DND-41 (cell line): ENCODE results near the gene LYZ.

ENCODE experiments used
- ATAC-seq: fragments of 200-7000 bp; cut with Tn5 transposase; 3 replicates; pipeline ENCODE4 v1.9.1; 2021; ENCODE audit warnings: low read depth; ENCODE audit not compliant: insufficient read depth
- DNase-seq: peaks from one replicate; pipeline ENCODE4 v3.0.0-alpha.2; 2020
- H2AFZ ChIP-seq: 2 replicates; pipeline ENCODE4 v1.6.0; 2012; ENCODE audit warnings: low read depth, low read length
- H3K27ac ChIP-seq: 2 replicates; pipeline ENCODE4 v1.5.1; 2012; ENCODE audit warnings: low read length, inconsistent platforms
- H3K27me3 ChIP-seq: fragments of 200-600 bp; sonication (generic); 2 replicates; pipeline ENCODE4 v1.6.0; 2012; ENCODE audit warnings: low read length, mild to moderate bottlenecking, inconsistent platforms; ENCODE audit not compliant: insufficient read depth, poor library complexity
- H3K36me3 ChIP-seq: 2 replicates; pipeline ENCODE4 v1.5.1; 2012; ENCODE audit warnings: low read length, inconsistent platforms; ENCODE audit not compliant: insufficient read depth
- H3K4me1 ChIP-seq: 2 replicates; pipeline ENCODE4 v1.5.1; 2012; ENCODE audit warnings: mild to moderate bottlenecking, low read length; ENCODE audit not compliant: insufficient read depth
- H3K4me2 ChIP-seq: 2 replicates; pipeline ENCODE4 v1.6.0; 2012; ENCODE audit warnings: mild to moderate bottlenecking, moderate library complexity, low read length, inconsistent platforms; ENCODE audit not compliant: insufficient read depth
- H3K4me3 ChIP-seq, 2 experiments: fragments of 200-600 bp in 1 of 2; shearing (Covaris generic) in 1 of 2; 2 replicates each; pipeline ENCODE4 v1.5.1; 2012 to 2016; ENCODE audit warnings: inconsistent platforms in 2 of 2, low read length in 2 of 2, mild to moderate bottlenecking in 2 of 2, low read depth in 1 of 2, moderate library complexity in 1 of 2
- H3K79me2 ChIP-seq: 2 replicates; pipeline ENCODE4 v1.6.0; 2012; ENCODE audit warnings: low read length, inconsistent platforms; ENCODE audit not compliant: insufficient read depth
- H3K9ac ChIP-seq: 2 replicates; pipeline ENCODE4 v1.6.0; 2012; ENCODE audit warnings: low read depth, mild to moderate bottlenecking, inconsistent platforms, low read length, moderate library complexity
- H3K9me3 ChIP-seq: 2 replicates; pipeline ENCODE4 v1.5.1; 2012; ENCODE audit warnings: low read length, moderate library complexity, mild to moderate bottlenecking, inconsistent platforms; ENCODE audit not compliant: insufficient read depth, severe bottlenecking
- H4K20me1 ChIP-seq: 2 replicates; pipeline ENCODE4 v1.6.0; 2012; ENCODE audit warnings: low read length; ENCODE audit not compliant: insufficient read depth
- CTCF ChIP-seq: IDR thresholded peaks from 2 replicates; pipeline ENCODE4 v1.5.1; 2012; ENCODE audit warnings: borderline replicate concordance, low read length, moderate library complexity, mild to moderate bottlenecking; ENCODE audit not compliant: poor library complexity, severe bottlenecking; ENCODE audit errors: extremely low read depth
- EZH2 ChIP-seq: IDR thresholded peaks from 3 replicates; pipeline ENCODE4 v1.6.1; 2012; ENCODE audit warnings: borderline replicate concordance, low read depth, mild to moderate bottlenecking, moderate library complexity, low read length, inconsistent platforms; ENCODE audit not compliant: severe bottlenecking

LYZ gene

GRCh38 chr12:69388371-69388770 lies 40.2 kb downstream of the LYZ start:
- no peak overlapping the region for H3K9ac ChIP-seq
- no peaks in the 10 kb centered on the region for H3K9me3 ChIP-seq
- H3K27ac ChIP-seq: no peak overlapping the region
- ATAC-seq (peak; percentile 50; the same call in 1 of the 3 replicates), DNase-seq (no peak)
- no peaks in the 10 kb centered on the region for H3K4me1 ChIP-seq
- H3K36me3 ChIP-seq: peaks cover 89% of the 10 kb centered on the region
- peaks cover 40% of the 10 kb centered on the region for H3K79me2 ChIP-seq
- no peak overlapping the region for H2AFZ ChIP-seq
- peaks cover 12% of the 10 kb centered on the region; the same call in 1 of the 2 replicates for H4K20me1 ChIP-seq
- H3K4me3 ChIP-seq: no peak overlapping the region
- peak; percentile 55 for TF ChIP-seq CTCF
- TF ChIP-seq EZH2: no peak
- H3K4me2 ChIP-seq: no peak overlapping the region
- no peaks in the 10 kb centered on the region for H3K27me3 ChIP-seq

GRCh38 chr12:69389831-69390230 lies 41.6 kb downstream of the LYZ start:
- Histone ChIP-seq H2AFZ (no peak overlapping the region), H3K4me2 (no peak overlapping the region), H3K79me2 (peaks cover 30% of the 10 kb centered on the region), H3K27me3 (no peaks in the 10 kb centered on the region), H4K20me1 (peaks cover 8% of the 10 kb centered on the region; the same call in 1 of the 2 replicates), H3K36me3 (peaks cover 87% of the 10 kb centered on the region), H3K9me3 (no peaks in the 10 kb centered on the region), H3K27ac (no peak overlapping the region), H3K4me1 (no peaks in the 10 kb centered on the region), H3K9ac (no peak overlapping the region), H3K4me3 (no peak overlapping the region)
- ATAC-seq: no peak
- TF ChIP-seq CTCF: no peak
- no peak for TF ChIP-seq EZH2
- DNase-seq: no peak

- Histone ChIP-seq H3K9me3 (peaks cover 7% of the 10 kb centered on the region), H3K36me3 (peaks cover 90% of the 10 kb centered on the region), H3K4me2 (no peak overlapping the region), H3K79me2 (peaks cover 13% of the 10 kb centered on the region), H3K27ac (no peak overlapping the region), H3K4me3 (no peak overlapping the region), H3K9ac (no peak overlapping the region), H2AFZ (no peak overlapping the region), H4K20me1 (peaks cover 8% of the 10 kb centered on the region; the same call in 1 of the 2 replicates), H3K27me3 (no peaks in the 10 kb centered on the region), H3K4me1 (no peaks in the 10 kb centered on the region)
- TF ChIP-seq CTCF (no peak), EZH2 (no peak)
- no peak for DNase-seq
- no peak for ATAC-seq
Observed at GRCh38 chr12:69392179-69392928, 44.2 kb downstream of the LYZ start.
